Endodermal cell (in vitro differentiated cells): ENCODE measurements around the gene PRKAA1. TPM values are rescaled to one million over a fixed set of nuclear protein-coding genes. Genes with fewer than 3 reads are reported as not detected.
A peak's percentile ranks its signal among the peaks of the same experiment; 100 is the strongest.
"Not testable (repeated sequence)": the region's sequence is repeated elsewhere in the genome, so short reads cannot be mapped to it uniquely, and the experiment has no call there.

Experiments used
- DNase-seq: peaks from one replicate; pipeline ENCODE4 v3.0.0-alpha.2; 2017
- H3K27ac ChIP-seq: 2 replicates; pipeline ENCODE4 v1.5.1; 2013; ENCODE audit warnings: mild to moderate bottlenecking, low read depth, low read length, moderate library complexity
- H3K27me3 ChIP-seq: 2 replicates; pipeline ENCODE4 v1.6.1; 2013; ENCODE audit warnings: mild to moderate bottlenecking, low read length, moderate library complexity; ENCODE audit not compliant: insufficient read depth, control insufficient read depth, poor library complexity, severe bottlenecking
- H3K36me3 ChIP-seq: 2 replicates; pipeline ENCODE4 v1.7.0; 2013; ENCODE audit warnings: mild to moderate bottlenecking, low read length, moderate library complexity; ENCODE audit not compliant: control insufficient read depth, insufficient read depth
- H3K4me1 ChIP-seq: one replicate; pipeline ENCODE4 v1.7.0; 2013; ENCODE audit warnings: low read length; ENCODE audit not compliant: control insufficient read depth, insufficient read depth
- H3K4me3 ChIP-seq: 2 replicates; pipeline ENCODE4 v1.5.1; 2013; ENCODE audit warnings: mild to moderate bottlenecking, low read length, moderate library complexity
- H3K9ac ChIP-seq: 2 replicates; pipeline ENCODE4 v1.6.1; 2013; ENCODE audit warnings: mild to moderate bottlenecking, low read length, moderate library complexity; ENCODE audit not compliant: poor library complexity, severe bottlenecking; ENCODE audit errors: extremely low read depth
- H3K9me3 ChIP-seq: 2 replicates; pipeline ENCODE4 v1.6.1; 2013; ENCODE audit warnings: mild to moderate bottlenecking, low read length, moderate library complexity; ENCODE audit not compliant: control insufficient read depth
- H3K27ac Mint-ChIP-seq: 2 replicates; pipeline ENCODE4 v1.8.0; 2020; ENCODE audit warnings: mixed read lengths
- H3K27me3 Mint-ChIP-seq: 2 replicates; pipeline ENCODE4 v1.8.0; 2021; ENCODE audit warnings: mild to moderate bottlenecking, mixed read lengths; ENCODE audit not compliant: insufficient read depth
- H3K36me3 Mint-ChIP-seq: 2 replicates; pipeline ENCODE4 v1.8.0; 2020; ENCODE audit warnings: low read depth, mixed read lengths
- H3K4me1 Mint-ChIP-seq: 2 replicates; pipeline ENCODE4 v1.8.0; 2020; ENCODE audit warnings: mixed read lengths
- H3K4me3 Mint-ChIP-seq: 2 replicates; pipeline ENCODE4 v1.8.0; 2020; ENCODE audit warnings: mild to moderate bottlenecking, moderate library complexity, mixed read lengths
- H3K9me3 Mint-ChIP-seq: 2 replicates; pipeline ENCODE4 v1.8.0; 2020; ENCODE audit warnings: mild to moderate bottlenecking, mixed read lengths
- WGBS, 2 experiments: methylation state at CpG; one replicate each; pipeline versions ENCODE4 v1.1.5 to v1.1.7; 2013; ENCODE audit warnings: missing lambda C conversion rate in 2 of 2, mixed read lengths in 1 of 2; ENCODE audit not compliant: insufficient coverage in 1 of 2, insufficient read length in 1 of 2; 5-methylcytosine and 5-hydroxymethylcytosine counted together
- total RNA-seq, 2 donors: library from RNA; stranded (reverse); fragmentation: NEBNext Ultra II Directional in 1 of 2; extraction: Animal tissue kit (Norgen Biotek cat#: 25700) in 1 of 2; gene quantifications; 2 replicates in 1 of 2; 3 replicates in 1 of 2; pipeline ENCODE4 v1.2.1, GENCODE V29; 2021
- TF ChIP-seq, protein P1 (sequence below): fragments of 200-600 bp; sonication (generic); conservative IDR thresholded peaks from 2 replicates; pipeline ENCODE4 v1.5.0; 2021; ENCODE audit warnings: antibody characterized with exemption, mild to moderate bottlenecking

Gene PRKAA1
- total RNA-seq, 2 donors from 2014 or later, result 47.7 to 50.4 TPM

DNA sequence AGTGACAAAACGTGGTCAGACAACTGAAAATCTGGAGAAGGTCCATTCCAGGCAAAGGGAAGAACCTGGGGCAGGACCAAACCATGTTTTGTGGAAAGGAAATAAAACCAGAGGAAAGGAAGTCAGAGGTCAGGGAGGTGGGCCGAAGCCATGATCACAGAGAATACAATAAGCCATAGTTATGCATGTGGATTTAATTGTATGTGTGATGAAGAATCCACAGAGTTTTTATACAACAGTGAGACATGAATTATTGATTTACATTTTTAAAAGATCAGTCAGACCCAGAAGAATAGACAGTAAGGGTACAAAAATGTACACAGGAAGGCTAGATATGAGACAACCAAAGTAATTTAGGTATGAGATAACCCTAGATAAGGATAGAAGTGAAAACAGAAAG lies 63.2 kb downstream of the PRKAA1 start:
- Histone ChIP-seq H3K4me1 (no peaks in the 10 kb centered on the region), H3K27ac (no peak overlapping the region), H3K4me3 (no peak overlapping the region), H3K9ac (no peak overlapping the region), H3K36me3 (peaks cover 11% of the 10 kb centered on the region), H3K9me3 (peaks cover 8% of the 10 kb centered on the region), H3K27me3 (no peaks in the 10 kb centered on the region)
- Mint-ChIP-seq H3K4me3 (no peak overlapping the region), H3K27ac (no peak overlapping the region), H3K36me3 (peaks cover 12% of the 10 kb centered on the region), H3K4me1 (peaks cover 14% of the 10 kb centered on the region), H3K9me3 (peaks cover 3% of the 10 kb centered on the region), H3K27me3 (no peaks in the 10 kb centered on the region)
- DNase-seq, result no peak
- TF ChIP-seq, protein P1, sequence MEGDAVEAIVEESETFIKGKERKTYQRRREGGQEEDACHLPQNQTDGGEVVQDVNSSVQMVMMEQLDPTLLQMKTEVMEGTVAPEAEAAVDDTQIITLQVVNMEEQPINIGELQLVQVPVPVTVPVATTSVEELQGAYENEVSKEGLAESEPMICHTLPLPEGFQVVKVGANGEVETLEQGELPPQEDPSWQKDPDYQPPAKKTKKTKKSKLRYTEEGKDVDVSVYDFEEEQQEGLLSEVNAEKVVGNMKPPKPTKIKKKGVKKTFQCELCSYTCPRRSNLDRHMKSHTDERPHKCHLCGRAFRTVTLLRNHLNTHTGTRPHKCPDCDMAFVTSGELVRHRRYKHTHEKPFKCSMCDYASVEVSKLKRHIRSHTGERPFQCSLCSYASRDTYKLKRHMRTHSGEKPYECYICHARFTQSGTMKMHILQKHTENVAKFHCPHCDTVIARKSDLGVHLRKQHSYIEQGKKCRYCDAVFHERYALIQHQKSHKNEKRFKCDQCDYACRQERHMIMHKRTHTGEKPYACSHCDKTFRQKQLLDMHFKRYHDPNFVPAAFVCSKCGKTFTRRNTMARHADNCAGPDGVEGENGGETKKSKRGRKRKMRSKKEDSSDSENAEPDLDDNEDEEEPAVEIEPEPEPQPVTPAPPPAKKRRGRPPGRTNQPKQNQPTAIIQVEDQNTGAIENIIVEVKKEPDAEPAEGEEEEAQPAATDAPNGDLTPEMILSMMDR, result no peak
- 93 to 94% methylated on average over 2 of the region's 2 CpGs for WGBS, 2 experiments

DNA sequence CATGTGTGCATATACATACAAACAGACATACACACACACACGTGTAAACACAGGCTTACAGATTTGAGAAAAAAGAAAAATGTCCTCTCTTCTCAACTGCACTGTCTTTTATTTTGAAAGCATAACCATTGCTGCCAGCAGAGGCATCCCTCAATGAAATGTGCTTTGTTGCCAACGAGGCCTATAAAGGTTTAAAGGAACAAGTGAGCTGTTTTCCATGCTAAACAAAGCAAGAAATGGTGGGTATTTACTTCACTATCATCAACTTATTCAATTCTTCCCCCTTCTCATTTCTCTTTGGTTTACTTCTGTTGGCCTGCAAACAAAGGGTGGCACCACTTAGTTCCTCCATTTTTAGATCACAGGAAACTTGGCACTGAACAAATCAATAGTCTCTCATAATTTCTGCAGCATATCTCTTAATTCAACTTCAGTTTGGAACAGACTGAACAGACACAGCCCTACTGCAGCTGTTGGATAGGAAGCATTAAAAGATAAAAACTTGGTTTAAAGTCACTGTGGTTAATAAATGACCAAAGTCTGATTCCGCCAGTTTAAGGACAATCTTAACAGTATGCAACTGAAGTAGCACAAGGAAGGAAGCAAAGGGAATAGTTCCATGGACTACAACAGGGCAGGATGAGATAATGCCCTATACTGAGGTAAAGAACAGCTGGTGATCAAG lies 64.2 kb downstream of the PRKAA1 start:
- Histone ChIP-seq H3K4me1 (no peaks in the 10 kb centered on the region), H3K27me3 (no peaks in the 10 kb centered on the region), H3K4me3 (no peak overlapping the region), H3K27ac (no peak overlapping the region), H3K9me3 (peaks cover under 1% of the 10 kb centered on the region), H3K9ac (no peak overlapping the region), H3K36me3 (peaks cover 11% of the 10 kb centered on the region)
- TF ChIP-seq, protein P1, result peak; percentile 22
- WGBS, 2 experiments, result 71 to 92% methylated on average over 2 to 3 of the region's 3 CpGs
- Mint-ChIP-seq H3K36me3 (peaks cover 6% of the 10 kb centered on the region), H3K27ac (no peak overlapping the region), H3K4me1 (peaks cover 14% of the 10 kb centered on the region), H3K27me3 (no peaks in the 10 kb centered on the region), H3K4me3 (no peak overlapping the region), H3K9me3 (no peaks in the 10 kb centered on the region)
- DNase-seq, result no peak

DNA sequence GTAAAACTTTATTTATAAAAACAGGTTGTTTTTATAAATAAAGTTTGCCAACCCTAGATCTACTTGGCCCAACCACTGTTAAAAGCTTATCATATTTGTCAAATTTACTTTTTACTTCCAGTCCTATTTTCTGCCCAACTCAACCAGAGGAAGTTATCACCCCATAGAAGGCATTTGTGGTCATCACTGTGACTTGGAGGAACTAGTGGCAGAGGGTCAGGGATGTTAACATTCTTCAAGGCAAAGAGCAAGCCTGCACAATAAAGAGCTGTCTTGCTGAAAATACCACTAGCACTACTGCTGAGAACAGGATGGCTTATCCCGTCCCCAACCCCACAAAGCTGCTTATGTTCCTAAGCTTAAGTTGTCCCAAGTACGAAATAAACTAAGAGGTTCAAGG lies 64.7 kb downstream of the PRKAA1 start:
- no peaks in the 10 kb centered on the region for H3K27me3 Mint-ChIP-seq

DNA sequence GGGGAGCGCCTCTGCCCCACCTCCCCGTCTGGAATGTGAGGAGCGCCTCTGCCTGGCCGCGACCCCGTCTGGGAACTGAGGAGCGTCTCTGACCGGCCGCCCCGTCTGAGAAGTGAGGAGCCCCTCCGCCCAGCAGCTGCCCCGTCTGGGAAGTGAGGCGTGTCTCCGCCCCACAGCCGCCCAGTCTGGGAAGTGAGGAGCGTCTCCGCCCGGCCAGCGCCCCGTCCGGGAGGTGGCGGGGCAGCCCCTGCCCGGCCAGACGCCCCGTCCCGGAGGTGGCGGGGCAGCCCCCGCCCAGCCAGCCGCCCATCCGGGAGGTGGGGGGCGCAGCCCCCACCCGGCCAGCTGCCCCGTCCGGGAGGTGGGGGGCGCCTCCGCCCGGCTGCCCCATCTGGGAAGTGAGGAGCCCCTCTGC lies 75.7 kb downstream of the PRKAA1 start:
- Histone ChIP-seq H3K9me3 (peaks cover 27% of the 10 kb centered on the region), H3K36me3 (peaks cover 31% of the 10 kb centered on the region)
- Mint-ChIP-seq H3K36me3 (peaks cover 68% of the 10 kb centered on the region), H3K9me3 (peaks cover 40% of the 10 kb centered on the region)
- H3K4me3 ChIP-seq, H3K9ac ChIP-seq, DNase-seq, H3K4me1 ChIP-seq, H3K27ac ChIP-seq, H3K27me3 Mint-ChIP-seq, H3K27ac Mint-ChIP-seq, H3K4me1 Mint-ChIP-seq, H3K27me3 ChIP-seq, H3K4me3 Mint-ChIP-seq: not testable (repeated sequence)
- WGBS, 2 experiments, result 91 to 100% methylated on average over 1 to 37 of the region's 37 CpGs

More for the DNA sequence above, 64.7 kb downstream of the PRKAA1 start:
- peaks cover 10% of the 10 kb centered on the region for H3K36me3 ChIP-seq
- H3K9ac ChIP-seq, result no peak overlapping the region
- H3K9me3 Mint-ChIP-seq, result no peaks in the 10 kb centered on the region
- no peaks in the 10 kb centered on the region for H3K9me3 ChIP-seq
- no peaks in the 10 kb centered on the region for H3K27me3 ChIP-seq
- no peak overlapping the region for H3K4me3 Mint-ChIP-seq
- H3K4me3 ChIP-seq, result no peak overlapping the region
- no peak overlapping the region for H3K27ac Mint-ChIP-seq
- H3K27ac ChIP-seq, result no peak overlapping the region
- H3K4me1 Mint-ChIP-seq, result peaks cover 14% of the 10 kb centered on the region
- DNase-seq, result no peak
- TF ChIP-seq, protein P1, result no peak
- no peaks in the 10 kb centered on the region for H3K4me1 ChIP-seq
- 72 to 88% methylated on average over 2 of the region's 2 CpGs for WGBS, 2 experiments
- peaks cover 5% of the 10 kb centered on the region for H3K36me3 Mint-ChIP-seq
